ENCODE data around the gene ZXDC. TPM values are rescaled to one million over a fixed set of nuclear protein-coding genes. Genes with fewer than 3 reads are reported as not detected.

Gene ZXDC
- total RNA-seq, 1 donor from 2014 or later: 36.8 TPM

DNA sequence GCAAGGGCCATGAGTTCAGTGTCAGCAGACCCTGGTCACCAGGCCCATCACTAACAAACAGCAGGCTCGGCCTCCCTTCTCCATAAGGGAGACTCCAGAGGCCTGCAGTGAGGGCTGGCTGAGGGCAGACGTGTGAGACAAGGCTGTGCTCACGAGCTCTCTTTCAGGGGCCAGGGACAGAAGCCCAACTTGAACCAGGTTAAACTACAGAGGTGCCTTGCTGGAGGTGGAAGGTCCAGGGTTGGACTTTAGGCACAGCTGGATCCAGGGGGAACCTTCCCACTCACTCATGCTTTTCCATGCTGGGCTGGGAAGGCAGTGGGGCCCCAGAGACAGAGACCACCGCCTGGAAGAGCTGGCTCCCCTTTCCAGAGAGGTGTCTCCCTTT, 62.0 kb downstream of the ZXDC start:
- no peaks in the 10 kb centered on the region for H3K4me1 ChIP-seq
- H3K27ac ChIP-seq: no peak overlapping the region
- intact Hi-C loops (cut with DNase I): no loop called here
- H3K4me3 ChIP-seq: no peak overlapping the region
- H3K9me3 ChIP-seq: no peaks in the 10 kb centered on the region
- H3K27me3 ChIP-seq: no peaks in the 10 kb centered on the region
- no peak for DNase-seq (ENCODE audit: extremely low spot score in 2 of 2)
- no peaks in the 10 kb centered on the region for H3K36me3 ChIP-seq
- TF ChIP-seq POLR2AphosphoS5 (IDR thresholded peaks at IDR 0.05; ENCODE audit: insufficient read depth in 1 of 2, low read depth in 1 of 2) (no peak), POLR2A (IDR thresholded peaks at IDR 0.05) (no peak)
- TF ChIP-seq, protein P1, sequence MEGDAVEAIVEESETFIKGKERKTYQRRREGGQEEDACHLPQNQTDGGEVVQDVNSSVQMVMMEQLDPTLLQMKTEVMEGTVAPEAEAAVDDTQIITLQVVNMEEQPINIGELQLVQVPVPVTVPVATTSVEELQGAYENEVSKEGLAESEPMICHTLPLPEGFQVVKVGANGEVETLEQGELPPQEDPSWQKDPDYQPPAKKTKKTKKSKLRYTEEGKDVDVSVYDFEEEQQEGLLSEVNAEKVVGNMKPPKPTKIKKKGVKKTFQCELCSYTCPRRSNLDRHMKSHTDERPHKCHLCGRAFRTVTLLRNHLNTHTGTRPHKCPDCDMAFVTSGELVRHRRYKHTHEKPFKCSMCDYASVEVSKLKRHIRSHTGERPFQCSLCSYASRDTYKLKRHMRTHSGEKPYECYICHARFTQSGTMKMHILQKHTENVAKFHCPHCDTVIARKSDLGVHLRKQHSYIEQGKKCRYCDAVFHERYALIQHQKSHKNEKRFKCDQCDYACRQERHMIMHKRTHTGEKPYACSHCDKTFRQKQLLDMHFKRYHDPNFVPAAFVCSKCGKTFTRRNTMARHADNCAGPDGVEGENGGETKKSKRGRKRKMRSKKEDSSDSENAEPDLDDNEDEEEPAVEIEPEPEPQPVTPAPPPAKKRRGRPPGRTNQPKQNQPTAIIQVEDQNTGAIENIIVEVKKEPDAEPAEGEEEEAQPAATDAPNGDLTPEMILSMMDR (IDR thresholded peaks at IDR 0.05): no peak

DNA sequence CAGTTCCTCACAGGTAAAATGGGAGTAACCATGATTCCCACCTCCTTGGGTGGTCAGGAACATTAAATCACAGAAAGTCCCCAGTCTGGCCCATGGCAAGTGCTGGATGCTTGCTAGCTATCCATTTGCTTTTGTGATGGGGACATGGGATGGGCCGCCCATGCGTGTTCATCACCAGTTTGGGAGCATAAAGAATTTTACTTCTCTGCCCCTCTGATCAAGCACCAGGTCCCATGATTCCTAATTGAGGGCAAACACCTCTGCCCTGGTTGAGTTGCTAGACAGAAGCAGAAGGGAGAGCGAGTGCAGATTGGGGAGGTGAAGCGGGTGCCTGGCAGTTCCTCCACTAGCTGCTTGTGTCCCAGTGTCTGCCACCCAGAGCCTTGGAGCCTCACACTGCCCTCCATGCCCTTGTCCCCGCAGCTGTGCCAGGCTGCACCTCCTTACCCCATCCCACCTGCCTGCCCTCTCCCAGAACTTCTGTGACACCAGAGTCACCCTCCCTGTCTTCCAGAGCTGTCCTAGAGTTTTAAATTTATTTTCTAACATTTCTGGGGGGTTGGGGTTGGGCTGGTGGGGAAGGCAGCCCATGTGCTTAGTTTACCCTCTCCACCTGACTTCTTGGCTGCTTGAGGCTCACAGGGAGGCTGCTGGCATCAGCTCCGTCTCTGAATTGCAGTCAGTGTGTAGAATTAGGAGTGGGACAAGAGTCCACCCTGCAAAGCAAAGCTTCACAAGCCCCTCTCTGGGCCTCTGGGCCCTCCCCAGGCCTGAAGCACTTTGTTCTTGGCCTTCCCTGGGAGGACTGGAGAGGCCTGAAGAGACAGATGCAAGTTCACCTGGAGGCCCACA, 62.6 kb downstream of the ZXDC start:
- DNase-seq (ENCODE audit: extremely low spot score in 2 of 2): no peak

DNA sequence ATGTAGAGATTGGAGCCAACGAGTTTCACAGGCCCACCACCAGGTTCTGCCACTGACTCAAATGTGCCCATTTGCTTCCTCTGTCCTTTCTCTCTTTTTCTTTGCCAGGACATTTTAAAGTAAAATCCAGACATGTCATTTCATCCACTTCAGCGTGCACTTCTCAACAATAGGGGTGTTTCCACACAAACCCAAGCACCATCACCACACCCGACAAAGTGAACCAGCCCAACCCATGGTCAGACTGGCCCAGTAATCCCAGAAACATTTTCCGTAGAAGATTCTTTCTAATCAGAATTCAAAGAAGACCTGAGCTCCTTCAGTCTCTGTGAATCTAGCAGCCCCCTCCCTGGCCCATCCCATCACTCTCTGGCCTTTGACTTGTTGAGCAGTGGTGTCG, 67.6 kb downstream of the ZXDC start:
- TF ChIP-seq, protein P1 (IDR thresholded peaks at IDR 0.05): no peak
- TF ChIP-seq POLR2A (IDR thresholded peaks at IDR 0.05) (no peak), POLR2AphosphoS5 (IDR thresholded peaks at IDR 0.05; ENCODE audit: insufficient read depth in 1 of 2, low read depth in 1 of 2) (no peak)
- intact Hi-C loops (cut with DNase I): no loop called here
- Histone ChIP-seq H3K9me3 (no peaks in the 10 kb centered on the region), H3K4me3 (no peak overlapping the region), H3K27ac (no peak overlapping the region), H3K27me3 (no peaks in the 10 kb centered on the region), H3K36me3 (no peaks in the 10 kb centered on the region), H3K4me1 (no peaks in the 10 kb centered on the region)
- no peak for DNase-seq (ENCODE audit: extremely low spot score in 2 of 2)

More for the DNA sequence above, 62.6 kb downstream of the ZXDC start:
- Histone ChIP-seq H3K36me3 (no peaks in the 10 kb centered on the region), H3K27me3 (no peaks in the 10 kb centered on the region), H3K9me3 (no peaks in the 10 kb centered on the region), H3K4me1 (no peaks in the 10 kb centered on the region), H3K4me3 (no peak overlapping the region), H3K27ac (no peak overlapping the region)
- intact Hi-C loops (cut with DNase I): no loop called here
- TF ChIP-seq POLR2A (IDR thresholded peaks at IDR 0.05) (no peak), POLR2AphosphoS5 (IDR thresholded peaks at IDR 0.05; ENCODE audit: insufficient read depth in 1 of 2, low read depth in 1 of 2) (no peak)
- TF ChIP-seq, protein P1 (IDR thresholded peaks at IDR 0.05): no peak

DNA sequence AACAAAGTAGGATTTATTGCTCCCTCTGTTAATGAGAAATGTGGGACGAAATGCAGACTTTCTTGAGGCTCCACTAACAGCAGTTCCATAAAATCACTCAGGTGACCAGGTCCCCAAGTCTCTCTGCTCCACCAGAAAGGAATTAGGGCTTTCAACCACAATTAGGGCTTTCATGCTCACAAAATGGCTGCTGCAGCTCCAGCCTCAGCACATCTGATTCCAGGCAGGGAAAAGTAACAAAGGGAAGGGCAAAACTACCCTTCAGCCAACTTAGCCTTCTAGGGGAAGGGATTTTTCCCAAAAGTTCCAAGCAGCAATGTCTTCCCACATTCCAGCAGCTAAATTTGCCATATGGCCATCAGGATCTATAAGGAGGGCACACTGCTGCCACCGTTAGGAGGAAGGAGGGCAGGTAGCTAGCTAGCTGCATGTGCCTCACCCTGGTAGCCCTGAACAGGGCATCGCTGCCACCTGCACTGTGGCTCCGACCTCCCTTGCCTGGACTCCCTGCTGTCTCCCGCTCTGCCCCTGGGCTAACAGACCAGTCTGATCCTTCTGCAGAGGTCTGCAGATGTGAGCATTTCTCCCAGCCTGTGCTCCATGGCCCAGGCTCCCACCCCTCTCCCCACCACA, 68.2 kb downstream of the ZXDC start:
- Histone ChIP-seq H3K36me3 (no peaks in the 10 kb centered on the region), H3K4me3 (no peak overlapping the region), H3K9me3 (no peaks in the 10 kb centered on the region), H3K27me3 (no peaks in the 10 kb centered on the region), H3K27ac (no peak overlapping the region), H3K4me1 (no peaks in the 10 kb centered on the region)
- TF ChIP-seq, protein P1 (IDR thresholded peaks at IDR 0.05): no peak
- no peak for TF ChIP-seq POLR2AphosphoS5 (IDR thresholded peaks at IDR 0.05; ENCODE audit: insufficient read depth in 1 of 2, low read depth in 1 of 2)
- no peak for TF ChIP-seq POLR2A (IDR thresholded peaks at IDR 0.05)
- intact Hi-C loops (cut with DNase I): no loop called here
- no peak for DNase-seq (ENCODE audit: extremely low spot score in 2 of 2)
